ENCODE measurements around the gene ITM2A.

- no peak for TF ChIP-seq CTCF (IDR thresholded peaks at IDR 0.05)
- TF ChIP-seq POLR2A (IDR thresholded peaks at IDR 0.05), result no peak
- TF ChIP-seq EP300 (IDR thresholded peaks at IDR 0.05), result no peak
- TF ChIP-seq POLR2AphosphoS5 (IDR thresholded peaks at IDR 0.05), result no peak
Measured at GRCh38 chrX:79330022-79330421, 37.1 kb downstream of the ITM2A start.

All from sigmoid colon (tissue), 4 donors.